SK-N-SH treated with all-trans-retinoic acid at 6 μM for 48 hours (cell line): ENCODE data around the gene ACTC1.

ENCODE experiments used
- PATZ1 ChIP-seq: fragments of 250-450 bp; sonication (Bioruptor Pico); IDR thresholded peaks from 2 replicates; pipeline ENCODE4 v1.8.0; 2020; ENCODE audit warnings: mild to moderate bottlenecking, moderate library complexity, borderline replicate concordance
- POU6F1 ChIP-seq: fragments of 250-450 bp; sonication (Bioruptor Pico); IDR thresholded peaks from 2 replicates; pipeline ENCODE4 v1.8.0; 2021; ENCODE audit warnings: low read depth, mild to moderate bottlenecking, moderate library complexity, borderline replicate concordance

GRCh38 chr15:34760909-34761308, 34.4 kb downstream of the ACTC1 start:
- TF ChIP-seq POU6F1 (CRISPR knock-in tag) (no peak), PATZ1 (CRISPR knock-in tag) (no peak)
